ENCODE results near the gene MAN1A1. TPM values are rescaled to one million over a fixed set of nuclear protein-coding genes. Genes with fewer than 3 reads are reported as not detected.
"Not testable (repeated sequence)": the region's sequence is repeated elsewhere in the genome, so short reads cannot be mapped to it uniquely, and the experiment has no call there.

The MAN1A1 gene
- total RNA-seq, 1 donor from 2014 or later, result 19.7 TPM

DNA sequence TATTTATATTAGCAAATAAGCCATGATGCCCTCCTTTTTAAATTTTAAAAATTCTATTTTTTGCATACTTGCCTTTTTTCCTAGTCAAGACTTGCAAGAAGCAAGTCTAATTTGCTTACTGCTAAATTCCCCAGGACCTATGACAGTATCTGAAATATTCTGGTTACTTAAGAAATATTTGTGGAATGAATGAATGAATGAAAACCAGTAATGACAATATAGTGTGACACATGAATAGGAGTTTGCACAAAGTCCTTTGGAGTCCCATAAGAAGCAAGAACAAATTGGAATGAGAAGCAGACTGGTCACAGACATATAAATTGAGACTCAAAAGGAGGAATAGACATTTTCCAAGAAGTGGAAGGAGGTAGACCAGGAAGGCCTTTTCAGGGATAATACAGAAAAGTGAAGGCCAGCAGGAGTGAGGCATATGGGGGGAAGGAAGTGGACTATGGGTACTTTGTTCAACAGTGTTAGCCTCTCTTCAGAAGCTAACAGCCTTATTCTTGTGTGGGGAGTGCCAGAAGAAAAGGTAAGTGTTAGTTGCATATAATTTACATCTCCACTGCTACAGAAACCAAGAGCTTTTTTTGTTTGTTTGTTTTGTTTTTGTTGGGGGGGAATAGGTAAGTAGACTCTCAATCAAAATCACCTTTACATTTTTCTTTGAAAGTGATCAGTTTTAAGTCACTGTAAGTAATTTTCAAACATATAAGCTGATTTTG lies 177.5 kb downstream of the MAN1A1 start:
- H3K36me3 ChIP-seq, result no peaks in the 10 kb centered on the region
- DNase-seq, result no peak
- TF ChIP-seq, protein P1, sequence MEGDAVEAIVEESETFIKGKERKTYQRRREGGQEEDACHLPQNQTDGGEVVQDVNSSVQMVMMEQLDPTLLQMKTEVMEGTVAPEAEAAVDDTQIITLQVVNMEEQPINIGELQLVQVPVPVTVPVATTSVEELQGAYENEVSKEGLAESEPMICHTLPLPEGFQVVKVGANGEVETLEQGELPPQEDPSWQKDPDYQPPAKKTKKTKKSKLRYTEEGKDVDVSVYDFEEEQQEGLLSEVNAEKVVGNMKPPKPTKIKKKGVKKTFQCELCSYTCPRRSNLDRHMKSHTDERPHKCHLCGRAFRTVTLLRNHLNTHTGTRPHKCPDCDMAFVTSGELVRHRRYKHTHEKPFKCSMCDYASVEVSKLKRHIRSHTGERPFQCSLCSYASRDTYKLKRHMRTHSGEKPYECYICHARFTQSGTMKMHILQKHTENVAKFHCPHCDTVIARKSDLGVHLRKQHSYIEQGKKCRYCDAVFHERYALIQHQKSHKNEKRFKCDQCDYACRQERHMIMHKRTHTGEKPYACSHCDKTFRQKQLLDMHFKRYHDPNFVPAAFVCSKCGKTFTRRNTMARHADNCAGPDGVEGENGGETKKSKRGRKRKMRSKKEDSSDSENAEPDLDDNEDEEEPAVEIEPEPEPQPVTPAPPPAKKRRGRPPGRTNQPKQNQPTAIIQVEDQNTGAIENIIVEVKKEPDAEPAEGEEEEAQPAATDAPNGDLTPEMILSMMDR (IDR thresholded peaks at IDR 0.05; ENCODE audit: borderline replicate concordance), result no peak
- no peak overlapping the region for H3K27ac ChIP-seq (replicated peaks)
- peaks cover 8% of the 10 kb centered on the region for H3K4me1 ChIP-seq
- H3K4me3 ChIP-seq, result no peak overlapping the region
- intact Hi-C loops (cut with micrococcal nuclease), result no loop called here
- H3K27me3 ChIP-seq (ENCODE audit: low read depth), result no peaks in the 10 kb centered on the region
- H3K9me3 ChIP-seq (replicated peaks), result no peaks in the 10 kb centered on the region

DNA sequence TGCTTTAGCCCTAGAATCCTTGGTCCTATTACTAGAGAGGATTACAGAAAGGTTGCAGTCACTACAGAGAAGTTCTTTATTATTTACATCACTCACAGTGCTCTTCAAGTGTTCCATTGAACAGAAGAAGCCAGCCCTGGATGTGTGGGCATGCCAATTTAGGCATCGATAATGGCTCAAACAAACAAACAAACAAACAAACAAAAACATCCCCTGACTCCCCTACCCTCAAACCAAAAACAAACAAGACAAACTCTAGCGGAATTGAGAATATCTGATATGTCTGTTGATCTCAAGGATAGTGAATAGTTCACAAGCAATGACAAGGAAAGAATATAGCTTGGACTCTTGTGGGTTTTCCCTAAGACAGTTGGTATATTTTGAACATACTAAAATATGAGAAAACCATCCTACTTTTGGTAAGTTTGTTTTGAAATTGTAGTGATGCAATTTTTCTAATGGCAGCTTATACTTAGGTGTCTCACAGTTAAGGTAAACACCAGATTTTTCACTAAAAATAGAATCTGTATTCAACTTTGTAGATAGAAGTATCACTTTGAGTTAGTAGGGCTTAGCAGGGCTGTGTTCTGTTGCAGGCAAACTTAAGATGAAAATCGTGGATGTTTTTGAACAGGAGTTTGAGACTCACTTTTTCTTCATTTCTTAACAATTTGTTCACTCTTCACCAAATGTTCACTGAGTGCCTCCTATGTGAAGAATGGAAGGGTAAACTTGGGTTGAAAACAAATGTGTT lies 178.3 kb downstream of the MAN1A1 start:
- intact Hi-C loops (cut with micrococcal nuclease), result no loop called here
- Histone ChIP-seq H3K9me3 (replicated peaks) (no peaks in the 10 kb centered on the region), H3K27ac (replicated peaks) (no peak overlapping the region), H3K4me1 (peaks cover 8% of the 10 kb centered on the region), H3K27me3 (ENCODE audit: low read depth) (no peaks in the 10 kb centered on the region), H3K4me3 (no peak overlapping the region), H3K36me3 (no peaks in the 10 kb centered on the region)
- DNase-seq, result no peak
- TF ChIP-seq, protein P1 (IDR thresholded peaks at IDR 0.05; ENCODE audit: borderline replicate concordance), result no peak

DNA sequence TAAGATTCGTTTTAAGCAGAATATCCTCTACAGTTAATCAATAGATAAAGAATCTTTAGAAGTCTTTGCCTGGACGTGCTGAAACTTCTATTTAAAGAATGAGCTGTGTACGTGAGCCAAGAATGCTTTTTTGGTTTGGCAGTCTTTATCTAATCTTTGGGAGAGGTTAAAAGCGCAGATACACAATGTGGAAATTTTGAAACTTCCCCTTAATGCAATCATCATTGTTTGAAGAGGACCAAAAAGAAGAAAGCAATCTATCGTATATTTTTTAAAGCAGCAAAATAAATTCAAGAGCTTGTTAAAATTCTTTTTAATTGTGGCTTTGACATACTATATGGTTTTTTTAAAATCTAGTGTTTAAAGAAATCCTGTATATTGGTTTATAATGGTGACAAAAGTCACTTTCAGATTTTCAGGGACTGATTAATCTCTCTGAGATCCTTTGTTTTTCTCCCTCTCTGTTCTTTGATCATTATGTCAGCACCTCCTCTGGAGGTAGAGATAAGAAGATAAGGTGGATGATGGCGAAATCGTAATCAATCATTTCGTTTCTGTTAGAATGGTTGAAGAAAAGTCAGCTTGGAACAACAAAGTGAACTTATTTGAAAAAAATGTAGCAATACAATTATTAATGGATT lies 179.0 kb downstream of the MAN1A1 start:
- no peak overlapping the region for H3K4me3 ChIP-seq
- TF ChIP-seq, protein P1 (IDR thresholded peaks at IDR 0.05; ENCODE audit: borderline replicate concordance), result no peak
- H3K4me1 ChIP-seq, result peaks cover 8% of the 10 kb centered on the region
- H3K27ac ChIP-seq (replicated peaks), result no peak overlapping the region
- H3K36me3 ChIP-seq, result no peaks in the 10 kb centered on the region
- intact Hi-C loops (cut with micrococcal nuclease), result no loop called here
- no peaks in the 10 kb centered on the region for H3K27me3 ChIP-seq (ENCODE audit: low read depth)
- no peaks in the 10 kb centered on the region for H3K9me3 ChIP-seq (replicated peaks)
- no peak for DNase-seq

DNA sequence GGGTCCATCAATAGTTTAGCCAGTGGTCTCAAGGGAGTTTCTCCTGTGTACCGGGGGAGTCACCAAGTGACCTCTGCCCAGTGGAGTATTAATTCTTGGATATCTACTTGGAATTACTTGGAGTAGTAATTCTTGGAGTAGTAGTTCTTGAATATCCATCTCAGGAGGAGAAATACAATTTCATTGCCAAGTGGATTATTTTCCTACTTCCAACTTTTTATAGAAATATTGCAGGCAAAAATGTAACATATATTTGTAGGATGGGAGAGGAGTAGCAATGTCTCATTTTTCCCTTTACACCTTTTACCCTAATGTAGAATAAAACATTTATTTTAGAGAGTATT lies 179.5 kb downstream of the MAN1A1 start:
- intact Hi-C loops (cut with micrococcal nuclease), result no loop called here
- TF ChIP-seq, protein P1 (IDR thresholded peaks at IDR 0.05; ENCODE audit: borderline replicate concordance), result no peak
- DNase-seq, result no peak

DNA sequence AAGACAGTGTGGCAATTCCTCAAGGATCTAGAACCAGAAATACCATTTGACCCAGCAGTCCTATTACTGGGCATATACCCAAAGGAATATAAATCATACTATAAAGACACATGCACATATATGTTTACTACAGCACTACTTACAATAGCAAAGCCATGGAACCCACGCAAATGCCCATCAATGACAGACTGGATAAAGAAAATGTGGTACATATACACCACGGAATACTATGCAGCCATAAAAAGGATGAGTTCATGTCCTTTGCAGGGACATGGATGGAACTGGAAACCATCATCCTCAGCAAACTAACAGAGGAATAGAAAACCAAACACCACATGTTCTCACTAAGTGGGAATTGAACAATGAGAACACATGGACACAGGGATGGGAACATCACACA lies 180.2 kb downstream of the MAN1A1 start:
- H3K36me3 ChIP-seq; DNase-seq; H3K27me3 ChIP-seq (ENCODE audit: low read depth); H3K9me3 ChIP-seq (replicated peaks); H3K4me3 ChIP-seq; intact Hi-C loops (cut with micrococcal nuclease); H3K4me1 ChIP-seq; H3K27ac ChIP-seq (replicated peaks): not testable (repeated sequence)

More for the DNA sequence above, 179.5 kb downstream of the MAN1A1 start:
- Histone ChIP-seq H3K9me3 (replicated peaks) (no peaks in the 10 kb centered on the region), H3K4me3 (no peak overlapping the region), H3K36me3 (no peaks in the 10 kb centered on the region), H3K27me3 (ENCODE audit: low read depth) (no peaks in the 10 kb centered on the region), H3K27ac (replicated peaks) (no peak overlapping the region), H3K4me1 (peaks cover 8% of the 10 kb centered on the region)

Data from left ventricle myocardium inferior (tissue), 1 donor.